Osteoblast (primary cell): ENCODE results near the gene ATP11A. TPM values are rescaled to one million over a fixed set of nuclear protein-coding genes. Genes with fewer than 3 reads are reported as not detected.

Source experiments
- DNase-seq: peaks from one replicate; pipeline ENCODE4 v3.0.0; 2011; ENCODE audit warnings: low spot score, mixed read lengths; ENCODE audit not compliant: insufficient read length; ENCODE audit errors: missing footprints
- H2AFZ ChIP-seq: 2 replicates; pipeline ENCODE4 v1.6.0; 2011; ENCODE audit warnings: mild to moderate bottlenecking, low read length
- H3K27ac ChIP-seq: 2 replicates; pipeline ENCODE4 v1.5.1; 2011; ENCODE audit warnings: mild to moderate bottlenecking, low read depth, low read length, moderate library complexity
- H3K27me3 ChIP-seq: 2 replicates; pipeline ENCODE4 v1.6.0; 2012; ENCODE audit warnings: mild to moderate bottlenecking, control low read depth, inconsistent platforms, low read length, moderate library complexity; ENCODE audit not compliant: insufficient read depth
- H3K36me3 ChIP-seq: 2 replicates; pipeline ENCODE4 v1.5.1; 2011; ENCODE audit warnings: mild to moderate bottlenecking, low read length, control low read depth, moderate library complexity; ENCODE audit not compliant: insufficient read depth
- H3K4me1 ChIP-seq: 2 replicates; pipeline ENCODE4 v1.5.1; 2011; ENCODE audit warnings: mild to moderate bottlenecking, low read length, control low read depth, moderate library complexity; ENCODE audit not compliant: insufficient read depth
- H3K4me2 ChIP-seq: 2 replicates; pipeline ENCODE4 v1.6.0; 2011; ENCODE audit warnings: mild to moderate bottlenecking, low read length; ENCODE audit not compliant: insufficient read depth
- H3K4me3 ChIP-seq: fragments of 200-600 bp; sonication (generic); 3 replicates; pipeline ENCODE4 v1.5.1; 2012; ENCODE audit warnings: mild to moderate bottlenecking, low read length, inconsistent platforms; ENCODE audit not compliant: insufficient read depth
- H3K79me2 ChIP-seq: 2 replicates; pipeline ENCODE4 v1.6.0; 2012; ENCODE audit warnings: mild to moderate bottlenecking, low read length, control low read depth, inconsistent platforms; ENCODE audit not compliant: insufficient read depth
- H3K9me3 ChIP-seq: 2 replicates; pipeline ENCODE4 v1.5.1; 2011; ENCODE audit warnings: low read depth, low read length, control low read depth
- H4K20me1 ChIP-seq: 2 replicates; pipeline ENCODE4 v1.6.0; 2012; ENCODE audit warnings: mild to moderate bottlenecking, low read length, control low read depth; ENCODE audit not compliant: insufficient read depth
- CTCF ChIP-seq: IDR thresholded peaks from 2 replicates; pipeline ENCODE4 v1.5.1; 2011; ENCODE audit warnings: mild to moderate bottlenecking, low read depth, low read length, moderate library complexity; ENCODE audit errors: extremely low read depth
- total RNA-seq: library from RNA; depleted of rRNA; stranded (reverse); fragments of >200 nt; gene quantifications from 2 replicates; pipeline ENCODE4 v1.2.3, GENCODE V29; 2012

The ATP11A gene
- total RNA-seq, 1 donor: 7.6 TPM

GRCh38 chr13:112889351-112890290 lies 199.8 kb downstream of the ATP11A start:
- no peaks in the 10 kb centered on the region for H3K79me2 ChIP-seq
- TF ChIP-seq CTCF: no peak
- no peaks in the 10 kb centered on the region for H3K4me1 ChIP-seq
- H3K9me3 ChIP-seq: no peaks in the 10 kb centered on the region
- H3K4me2 ChIP-seq: no peak overlapping the region
- H2AFZ ChIP-seq: no peak overlapping the region
- no peak for DNase-seq
- H3K27ac ChIP-seq: no peak overlapping the region
- no peaks in the 10 kb centered on the region for H3K36me3 ChIP-seq
- H4K20me1 ChIP-seq: no peaks in the 10 kb centered on the region
- no peak overlapping the region for H3K4me3 ChIP-seq
- H3K27me3 ChIP-seq: peaks cover 31% of the 10 kb centered on the region

- Histone ChIP-seq H2AFZ (no peak overlapping the region), H4K20me1 (no peaks in the 10 kb centered on the region), H3K27ac (no peak overlapping the region), H3K4me3 (no peak overlapping the region), H3K4me1 (no peaks in the 10 kb centered on the region), H3K4me2 (no peak overlapping the region), H3K9me3 (no peaks in the 10 kb centered on the region), H3K36me3 (no peaks in the 10 kb centered on the region), H3K79me2 (no peaks in the 10 kb centered on the region), H3K27me3 (peaks cover 40% of the 10 kb centered on the region)
- no peak for DNase-seq
- no peak for TF ChIP-seq CTCF
These were observed 200.7 kb downstream of the ATP11A start for GRCh38 chr13:112890316-112891145.

- no peaks in the 10 kb centered on the region for H3K36me3 ChIP-seq
- H3K27ac ChIP-seq: no peak overlapping the region
- no peak overlapping the region for H2AFZ ChIP-seq
- no peaks in the 10 kb centered on the region for H3K4me1 ChIP-seq
- H3K9me3 ChIP-seq: no peaks in the 10 kb centered on the region
- H4K20me1 ChIP-seq: no peaks in the 10 kb centered on the region
- no peak overlapping the region for H3K4me3 ChIP-seq
- H3K27me3 ChIP-seq: peaks cover 50% of the 10 kb centered on the region
- no peak overlapping the region for H3K4me2 ChIP-seq
- H3K79me2 ChIP-seq: no peaks in the 10 kb centered on the region
- DNase-seq: peak; percentile 90
- no peak for TF ChIP-seq CTCF
These were observed 201.9 kb downstream of the ATP11A start for GRCh38 chr13:112891477-112892401.
